NCI-H345 (cell line): ENCODE data around the gene TDP1.

Experiments used
- DNase-seq: peaks from one replicate; lab custom pipeline; 2025; lab: John Stamatoyannopoulos, UW

Gene TDP1

GRCh38 chr14:89955745-89956660, at the start of gene TDP1:
Gene TDP1 (plus strand): TSS chr14:89955927. CDS start chr14:89963115, 7,188 bp downstream.
- DNase-seq = peak; percentile 95

- DNase-seq = no peak
These were observed 49.7 kb upstream of the TDP1 start for GRCh38 chr14:89906000-89906399.

GRCh38 chr14:89907655-89908054, 48.1 kb upstream of the TDP1 start:
- no peak for DNase-seq

- DNase-seq = no peak
These were observed 46.8 kb upstream of the TDP1 start for GRCh38 chr14:89908712-89909450.

GRCh38 chr14:89909586-89909985, 46.1 kb upstream of the TDP1 start:
- DNase-seq = no peak

- DNase-seq = no peak
These were observed 45.1 kb upstream of the TDP1 start for GRCh38 chr14:89910691-89911009.

GRCh38 chr14:89911010-89911919, 44.5 kb upstream of the TDP1 start:
- no peak for DNase-seq

GRCh38 chr14:89912221-89912620, 43.5 kb upstream of the TDP1 start:
- DNase-seq = no peak

- DNase-seq = no peak
These were observed 43.0 kb upstream of the TDP1 start for GRCh38 chr14:89912667-89913211.

- DNase-seq = peak; percentile 70
These were observed 40.4 kb upstream of the TDP1 start for GRCh38 chr14:89915114-89915878.

- DNase-seq = no peak
These were observed 37.0 kb upstream of the TDP1 start for GRCh38 chr14:89918721-89919120.

- no peak for DNase-seq
These were observed 35.7 kb upstream of the TDP1 start for GRCh38 chr14:89920056-89920455.

GRCh38 chr14:89921346-89921745, 34.4 kb upstream of the TDP1 start:
- no peak for DNase-seq

GRCh38 chr14:89922031-89922907, 33.5 kb upstream of the TDP1 start:
- DNase-seq = no peak

GRCh38 chr14:89924268-89924667, 31.5 kb upstream of the TDP1 start:
- DNase-seq = no peak

GRCh38 chr14:89926694-89927093, 29.0 kb upstream of the TDP1 start:
- DNase-seq = no peak

- no peak for DNase-seq
These were observed 28.4 kb upstream of the TDP1 start for GRCh38 chr14:89927186-89927865.

GRCh38 chr14:89933002-89933401, 22.7 kb upstream of the TDP1 start:
- peak; percentile 89 for DNase-seq

- no peak for DNase-seq
These were observed 19.0 kb upstream of the TDP1 start for GRCh38 chr14:89936654-89937185.
